Measurements from ENCODE around the gene CPSF3.

GRCh38 chr2:9415516-9416169 is 7.8 kb upstream of the CPSF3 start:
- no peak for TF ChIP-seq EZH2 (IDR thresholded peaks at IDR 0.05; ENCODE audit: insufficient read depth, poor library complexity, severe bottlenecking)
- TF ChIP-seq EZH2phosphoT487 (IDR thresholded peaks at IDR 0.05; ENCODE audit: insufficient read depth, low read depth) = no peak

Measured in GM23248 (cell line).